Activated CD4-positive, alpha-beta T cell treated with anti-CD3 and anti-CD28 coated beads, Interleukin-2, amount 50 U/mL, for 4 hours (primary cell): ENCODE results near the gene ZNF215.
"Not testable (repeated sequence)": the region's sequence is repeated elsewhere in the genome, so short reads cannot be mapped to it uniquely, and the experiment has no call there.

Experiments
- DNase-seq, 2 experiments: peaks; one replicate each; pipeline ENCODE4 v3.0.0-alpha.2; 2020

Gene ZNF215

DNA sequence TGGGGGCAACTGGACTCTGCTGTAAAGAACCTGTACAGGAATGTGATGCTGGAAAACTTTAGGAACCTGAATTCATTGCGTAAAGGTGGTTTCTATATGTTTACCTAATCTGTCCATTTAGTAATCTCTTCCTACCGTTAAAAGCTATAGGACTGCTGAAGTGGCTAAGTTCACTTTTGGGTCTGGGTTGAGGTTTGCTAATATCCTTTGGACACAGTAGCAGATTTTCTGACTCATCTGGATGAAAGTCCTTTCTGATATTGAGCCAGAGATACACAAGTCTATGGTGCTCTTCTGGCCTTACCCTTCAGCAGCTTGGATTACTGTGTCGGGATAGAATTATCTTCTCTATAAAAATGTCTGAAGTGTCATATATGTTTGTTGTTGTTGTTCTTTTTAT, 16.9 kb downstream of the ZNF215 start:
- no peak for DNase-seq

GRCh38 chr11:6954248-6954647, 28.0 kb downstream of the ZNF215 start:
- DNase-seq = not testable (repeated sequence)

DNA sequence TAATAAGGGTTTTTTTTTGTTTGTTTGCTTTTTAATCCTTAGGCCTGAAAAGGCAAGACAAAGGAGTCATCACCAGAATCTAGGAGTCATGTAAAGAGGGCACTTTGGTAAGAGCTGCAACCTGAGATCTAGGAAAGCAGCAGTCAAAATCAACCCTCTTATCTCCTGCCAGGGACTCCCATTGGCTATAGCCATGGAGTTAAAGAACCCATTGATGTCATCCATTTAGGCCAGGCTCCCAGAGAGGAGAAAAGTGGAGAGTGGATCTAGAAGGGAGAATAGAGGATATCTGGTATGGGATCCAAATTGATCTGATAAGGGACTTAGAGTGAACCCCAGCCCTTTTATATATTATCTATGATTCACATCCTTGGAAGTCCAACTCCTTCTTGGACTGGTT, 35.9 kb downstream of the ZNF215 start:
- no peak for DNase-seq

DNA sequence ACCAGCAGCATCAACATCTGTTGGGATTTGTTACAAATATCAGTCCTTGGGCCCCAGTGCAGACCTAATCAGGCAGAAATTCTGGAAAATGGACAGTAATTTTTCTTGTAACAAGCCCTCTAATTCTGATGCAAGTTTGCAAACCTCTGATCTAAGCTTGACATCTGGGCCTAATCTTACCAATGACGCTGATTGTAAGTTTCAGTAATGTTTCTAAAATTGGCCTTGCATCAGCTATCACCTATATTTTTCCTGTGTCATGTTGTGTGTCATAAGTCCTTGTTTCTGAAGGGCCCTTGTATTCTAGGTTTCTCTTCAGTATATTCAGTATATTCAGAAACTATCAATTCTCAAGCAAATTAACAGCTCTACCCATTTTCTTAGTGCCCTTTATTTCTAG, 36.4 kb downstream of the ZNF215 start:
- no peak for DNase-seq

GRCh38 chr11:6968816-6969215, 42.6 kb downstream of the ZNF215 start:
- DNase-seq = no peak

- DNase-seq = not testable (repeated sequence)
Observed at GRCh38 chr11:6969854-6970253, 43.6 kb downstream of the ZNF215 start.

DNA sequence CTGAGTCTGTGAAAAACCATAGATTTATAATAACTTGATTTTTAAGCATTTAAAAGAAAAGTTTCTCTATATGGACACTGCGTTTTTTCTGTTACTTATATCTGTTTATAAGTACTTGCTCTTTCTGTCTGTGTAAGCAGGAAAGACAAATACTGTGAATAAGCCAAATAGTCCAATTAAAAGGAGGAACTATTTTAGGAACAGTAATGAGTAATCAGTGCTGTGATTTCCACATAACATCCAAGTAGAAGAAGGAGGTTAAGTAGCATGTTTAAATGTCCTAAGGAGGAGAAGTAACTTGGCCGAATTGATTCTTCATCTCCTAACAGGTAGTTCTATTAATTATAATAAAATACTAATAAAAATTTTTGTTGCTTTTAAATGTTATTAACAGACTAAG, 53.1 kb downstream of the ZNF215 start:
- DNase-seq = no peak

GRCh38 chr11:6986487-6986886, 60.3 kb downstream of the ZNF215 start:
- no peak for DNase-seq

DNA sequence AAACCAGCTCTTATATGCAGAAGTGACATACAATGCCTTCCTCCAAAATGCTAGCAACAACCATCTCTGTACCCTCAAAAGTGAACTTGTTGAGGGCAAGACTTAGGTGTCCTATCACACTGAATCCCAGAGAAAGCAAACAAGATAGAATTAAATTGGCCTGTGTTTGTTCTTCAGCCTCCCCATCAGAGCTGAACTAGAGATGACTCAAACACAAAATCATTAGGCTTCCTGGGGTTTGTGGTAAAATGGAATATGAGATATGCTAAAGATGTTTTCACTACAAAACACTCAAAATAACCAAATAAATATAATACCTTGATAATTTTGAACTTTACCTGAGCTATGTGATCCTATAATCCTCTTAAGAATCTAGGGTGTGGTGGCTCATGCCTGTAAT, 62.3 kb downstream of the ZNF215 start:
- DNase-seq = no peak

GRCh38 chr11:6991227-6991626, 65.0 kb downstream of the ZNF215 start:
- DNase-seq = no peak

DNA sequence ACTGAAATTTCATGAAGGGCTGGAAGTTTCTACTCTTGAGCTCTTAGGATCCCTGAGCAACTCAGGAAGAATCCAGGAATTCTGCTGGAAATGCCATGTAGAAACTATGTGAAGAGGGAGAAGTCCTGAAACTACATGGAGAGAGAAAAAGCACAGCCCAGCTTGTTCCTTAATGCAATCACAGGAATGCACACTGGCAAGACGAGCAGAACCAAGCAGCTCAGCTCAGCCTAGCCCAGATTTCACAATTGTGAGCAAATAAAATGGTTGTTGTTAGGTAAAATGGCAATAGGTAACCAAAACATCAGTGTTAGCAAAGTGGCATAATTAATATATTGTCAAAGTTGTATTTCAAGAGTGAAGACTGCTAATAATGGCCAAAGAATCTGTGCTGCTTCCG, 65.8 kb downstream of the ZNF215 start:
- DNase-seq = no peak

- DNase-seq = no peak
Observed at GRCh38 chr11:6992457-6993417, 66.5 kb downstream of the ZNF215 start.

DNA sequence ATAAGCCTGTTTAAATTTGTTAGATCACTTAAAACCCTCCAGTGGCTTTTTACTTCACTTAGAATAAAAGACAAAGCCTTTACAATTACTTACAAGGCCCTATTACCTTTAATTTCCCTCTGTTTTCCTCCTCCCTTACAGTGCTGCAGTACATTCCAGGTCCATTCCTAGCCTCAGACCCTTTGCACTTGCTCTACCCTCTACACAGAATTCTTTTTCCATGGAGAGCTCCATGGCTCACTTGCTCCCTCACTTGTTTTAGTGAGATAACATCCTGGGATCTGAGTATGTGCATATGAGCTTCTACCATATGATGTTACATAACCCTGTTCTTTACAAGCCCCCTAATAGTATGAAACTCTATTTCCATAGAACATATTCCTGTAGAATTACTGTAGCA, 69.5 kb downstream of the ZNF215 start:
- no peak for DNase-seq

GRCh38 chr11:7004482-7004881, 78.3 kb downstream of the ZNF215 start:
- no peak for DNase-seq
